Left colon (tissue), 2 donors: ENCODE measurements around the gene FAM120A. TPM values are rescaled to one million over a fixed set of nuclear protein-coding genes. Genes with fewer than 3 reads are reported as not detected.

Experiments used
- ATAC-seq: fragments of 200-7000 bp; cut with Tn5 transposase; one replicate; pipeline ENCODE4 v1.9.1; 2020; ENCODE audit warnings: mild to moderate bottlenecking, moderate library complexity
- DNase-seq, 2 donors: peaks; one replicate each; pipeline ENCODE4 v3.0.0-alpha.2; 2020
- intact Hi-C, 2 donors: fragments of 100-400 bp; cut with DNase I in 1 of 2; cut with micrococcal nuclease in 1 of 2; formaldehyde crosslinking; loops; one replicate each; pipeline versions ENCODE4 v1.11.2 to v1.14.0; 2022; cut with DNase I, micrococcal nuclease
- total RNA-seq, 2 donors: library from RNA; stranded (reverse); fragmentation: NEBNext Ultra II Directional; extraction: Animal tissue kit (Norgen Biotek cat#: 25700); gene quantifications; one replicate each; pipeline ENCODE4 v1.2.1, GENCODE V29; 2021
- donor health status: DM: no; HTN: no; CAD: no.
- donor health status: DM: yes; HTN: yes; CAD: no.

Gene FAM120A
- total RNA-seq, 2 donors from 2014 or later = 179 to 214 TPM

DNA sequence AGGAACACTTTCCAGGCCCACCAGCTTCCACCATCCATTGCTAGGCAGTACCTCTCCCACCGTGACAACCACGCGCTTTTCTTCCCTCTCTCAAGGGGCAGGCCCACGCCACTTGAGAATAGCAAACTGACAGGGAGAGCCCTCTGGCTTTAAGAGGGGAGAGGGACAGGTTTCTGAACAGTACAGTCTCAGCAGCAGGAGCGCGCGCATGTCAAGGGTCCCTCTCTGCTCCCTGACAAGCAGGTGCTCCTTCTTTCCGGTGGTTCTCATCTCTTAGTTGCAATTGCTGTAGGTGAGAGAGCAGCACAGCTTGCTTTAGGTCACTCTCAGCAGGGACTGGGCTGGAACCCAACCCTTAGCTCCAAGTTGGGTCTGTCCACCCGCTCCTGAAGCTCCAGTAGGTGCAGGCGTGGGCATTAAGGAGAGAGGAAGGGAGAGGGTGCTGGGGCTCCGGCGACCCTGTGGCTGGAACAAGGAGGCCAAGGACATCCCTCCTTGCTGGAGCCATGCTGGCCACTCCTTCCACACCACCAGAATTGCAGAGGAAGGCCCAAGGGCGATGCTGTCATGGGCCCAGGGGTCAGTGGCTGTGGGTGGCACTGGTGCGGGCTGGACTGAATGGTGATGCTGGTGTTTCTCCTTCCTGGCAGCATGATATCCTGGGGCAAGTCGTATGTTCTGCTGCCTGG, 115.9 kb downstream of the FAM120A start:
- ATAC-seq (peak; percentile 7), DNase-seq (peak in 1 of 2 donors; percentile 34)
- intact Hi-C loops = loop anchor here in 1 of 2 donors (5.0 kb wide), 1 partner anchor 115 kb away; the partner anchor contains the start of genes FAM120A and FAM120AOS

DNA sequence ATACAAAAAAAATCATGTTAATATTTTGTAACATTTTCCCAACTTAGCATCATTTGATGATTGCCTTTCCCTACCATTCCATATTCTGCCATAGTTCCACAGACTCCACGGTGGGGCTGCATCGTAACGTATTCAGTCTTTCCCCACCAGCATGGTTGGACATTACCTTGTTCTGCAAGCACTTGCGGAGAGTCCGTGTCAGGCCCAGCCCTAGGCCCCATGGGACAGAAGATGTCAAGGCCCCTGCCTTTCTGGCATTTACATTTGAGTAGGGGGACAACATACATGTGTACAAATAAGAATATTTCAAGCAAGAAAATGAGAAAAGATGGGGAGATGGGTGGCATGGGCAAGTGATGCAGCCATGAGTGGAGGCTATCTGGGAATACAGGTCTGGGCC, 116.7 kb downstream of the FAM120A start:
- ATAC-seq (no peak), DNase-seq (no peak)
- intact Hi-C loops = loop anchor here in 1 of 2 donors (5.0 kb wide), 1 partner anchor 116 kb away; the partner anchor contains the start of genes FAM120A and FAM120AOS

DNA sequence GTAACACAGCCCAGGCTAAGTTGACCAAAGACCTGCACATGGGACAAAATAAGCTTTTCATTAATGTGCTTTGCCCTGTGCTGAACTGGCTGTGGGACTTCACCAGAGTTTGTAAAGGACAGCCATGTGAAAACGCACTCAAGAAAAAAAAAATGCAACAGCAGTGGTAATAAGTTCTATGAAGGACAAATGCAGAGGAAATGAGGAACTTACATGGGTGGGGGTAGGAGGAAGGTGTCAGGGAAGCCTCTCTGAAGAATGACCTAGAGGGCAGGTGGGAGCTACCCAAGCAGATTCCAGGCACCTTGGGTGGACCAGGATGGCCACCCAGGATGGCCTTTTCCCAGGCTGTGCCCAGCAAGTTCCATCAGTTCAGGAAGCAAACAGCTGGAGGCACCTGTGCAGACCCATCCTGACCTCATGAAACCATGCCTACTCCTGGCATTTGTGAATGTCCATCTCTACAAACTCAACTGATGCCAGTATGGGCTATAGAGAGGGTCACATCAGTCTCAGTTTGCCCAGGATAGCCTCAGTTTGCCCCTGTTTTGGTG, 118.2 kb downstream of the FAM120A start:
- ATAC-seq = no peak
- DNase-seq = no peak
- intact Hi-C loops = loop anchor here in 1 of 2 donors (5.0 kb wide), 1 partner anchor 117 kb away; the partner anchor contains the start of genes FAM120A and FAM120AOS

DNA sequence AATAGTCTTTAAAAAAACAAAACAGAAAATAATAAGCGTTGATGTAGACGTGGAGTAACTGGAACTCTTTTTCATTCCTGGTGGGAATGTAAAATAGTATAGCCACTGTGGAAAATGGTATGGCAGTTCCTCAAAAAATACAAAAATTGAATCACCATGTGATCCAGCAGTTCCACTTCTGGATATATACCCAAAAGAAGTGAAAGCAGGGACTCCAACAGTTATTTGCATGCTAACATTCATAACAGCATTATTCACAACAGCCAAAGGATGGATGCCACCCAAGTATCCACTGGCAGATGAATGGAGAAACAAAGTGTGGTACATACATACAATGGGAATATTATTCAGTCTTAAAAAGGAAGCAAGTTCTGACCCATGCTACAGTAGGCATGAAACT, 120.7 kb downstream of the FAM120A start:
- no peak for DNase-seq
- no peak for ATAC-seq
- intact Hi-C loops = no loop called here

- no peak for ATAC-seq
Observed at GRCh38 chr9:93572636-93573515, 121.4 kb downstream of the FAM120A start.

DNA sequence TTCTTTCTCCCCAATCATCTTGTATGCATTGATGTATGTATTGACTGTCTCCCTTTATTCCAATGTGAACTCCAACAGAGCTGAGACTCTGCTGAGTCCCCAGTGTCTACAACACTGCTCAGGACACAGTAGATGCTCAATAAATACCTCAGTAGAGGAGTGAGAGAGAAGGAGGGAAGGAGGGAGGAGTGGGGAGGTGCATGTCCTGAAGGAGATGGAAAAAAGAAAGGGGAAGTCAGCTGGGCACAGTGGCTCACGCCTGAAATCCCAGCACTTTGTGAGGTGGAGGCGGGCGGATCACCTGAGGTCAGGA, 122.0 kb downstream of the FAM120A start:
- intact Hi-C loops = no loop called here
- ATAC-seq (no peak), DNase-seq (no peak)

More at GRCh38 chr9:93572636-93573515, 121.4 kb downstream of the FAM120A start:
- DNase-seq = no peak
- intact Hi-C loops = no loop called here

GRCh38 chr9:93574091-93574899, 122.8 kb downstream of the FAM120A start:
- DNase-seq (no peak), ATAC-seq (no peak)
- intact Hi-C loops = no loop called here

DNA sequence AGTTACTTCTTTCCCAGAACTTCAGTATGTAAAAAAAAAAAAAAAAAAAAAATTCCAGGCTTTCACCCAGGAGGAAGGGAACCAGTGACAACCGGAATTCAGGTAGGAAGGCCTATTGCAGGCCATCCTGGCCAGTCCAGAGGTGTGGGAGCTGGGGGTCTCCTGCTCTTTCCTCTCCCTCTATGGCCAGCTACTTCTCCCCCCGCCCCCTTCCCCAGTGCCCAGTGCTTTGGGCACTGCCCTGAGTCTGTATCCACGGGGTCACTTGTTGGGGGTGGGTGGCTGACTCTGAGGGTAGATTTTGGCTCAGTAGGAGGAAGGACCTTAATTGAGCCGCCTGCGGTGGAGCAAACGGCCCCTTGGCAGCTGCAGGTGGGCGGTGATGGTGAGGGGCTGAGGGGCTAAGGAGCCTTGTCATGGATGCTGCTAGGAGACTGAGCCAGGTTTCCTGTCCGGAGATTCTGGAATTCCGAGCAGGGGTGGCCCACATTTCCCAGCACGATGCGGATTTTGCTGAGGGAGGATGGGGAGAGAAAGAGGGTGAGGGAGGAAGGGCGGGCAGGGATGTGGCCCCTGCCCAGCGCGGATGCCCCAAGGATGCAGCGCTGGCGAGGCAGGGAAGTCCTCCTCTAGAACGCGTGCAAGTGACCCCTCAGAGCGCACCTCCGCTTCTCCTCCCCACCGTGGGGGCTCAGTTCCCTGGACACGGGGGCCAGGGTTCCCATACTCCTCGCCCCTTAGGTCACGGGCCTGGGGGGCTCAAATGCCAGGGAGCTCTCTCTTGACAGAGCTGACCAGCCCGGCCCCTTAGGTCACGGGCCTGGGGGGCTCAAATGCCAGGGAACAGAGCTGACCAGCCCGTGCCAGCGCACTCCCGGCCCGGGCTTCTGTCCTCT, 123.7 kb downstream of the FAM120A start:
- ATAC-seq (no peak), DNase-seq (no peak)
- intact Hi-C loops = no loop called here

- ATAC-seq = peak; percentile 40
- intact Hi-C loops = no loop called here
- DNase-seq = peak in 1 of 2 donors; percentile 70
Observed at GRCh38 chr9:93575796-93576257, 124.3 kb downstream of the FAM120A start.

- DNase-seq = no peak
- intact Hi-C loops = no loop called here
- peak; percentile 51 for ATAC-seq
Observed at GRCh38 chr9:93576258-93577077, 125.0 kb downstream of the FAM120A start, which contains the start of gene PHF2. PHF2 (plus strand) TSS chr9:93576584; CDS start chr9:93576774, 190 bp downstream.

GRCh38 chr9:93577078-93577974, 125.8 kb downstream of the FAM120A start:
- ATAC-seq (peak; percentile 31), DNase-seq (peak; percentile 39 to 57)
- intact Hi-C loops = no loop called here

GRCh38 chr9:93577975-93578682, 126.6 kb downstream of the FAM120A start:
- DNase-seq = peak in 1 of 2 donors; percentile 30
- intact Hi-C loops = no loop called here
- no peak for ATAC-seq

DNA sequence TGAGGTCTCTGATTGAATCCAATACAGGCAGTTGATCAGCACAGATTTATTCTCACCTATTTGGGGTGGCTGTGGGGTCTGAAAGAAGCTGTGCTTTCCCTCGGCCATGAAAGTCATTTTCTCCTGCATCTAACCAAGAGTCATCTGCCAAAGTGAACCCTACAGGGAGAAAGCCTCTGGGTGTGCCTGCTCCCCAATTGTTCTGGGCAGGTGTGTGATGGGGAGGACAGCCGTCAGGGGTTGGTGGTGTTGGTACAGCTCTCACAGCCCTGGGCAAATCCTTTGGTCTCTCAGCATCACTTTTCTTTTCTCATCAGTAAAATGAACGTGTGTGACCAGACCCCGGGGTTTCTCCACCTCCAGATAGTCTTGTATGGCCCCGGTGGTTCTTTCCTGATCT, 127.4 kb downstream of the FAM120A start:
- DNase-seq (no peak), ATAC-seq (no peak)
- intact Hi-C loops = no loop called here

DNA sequence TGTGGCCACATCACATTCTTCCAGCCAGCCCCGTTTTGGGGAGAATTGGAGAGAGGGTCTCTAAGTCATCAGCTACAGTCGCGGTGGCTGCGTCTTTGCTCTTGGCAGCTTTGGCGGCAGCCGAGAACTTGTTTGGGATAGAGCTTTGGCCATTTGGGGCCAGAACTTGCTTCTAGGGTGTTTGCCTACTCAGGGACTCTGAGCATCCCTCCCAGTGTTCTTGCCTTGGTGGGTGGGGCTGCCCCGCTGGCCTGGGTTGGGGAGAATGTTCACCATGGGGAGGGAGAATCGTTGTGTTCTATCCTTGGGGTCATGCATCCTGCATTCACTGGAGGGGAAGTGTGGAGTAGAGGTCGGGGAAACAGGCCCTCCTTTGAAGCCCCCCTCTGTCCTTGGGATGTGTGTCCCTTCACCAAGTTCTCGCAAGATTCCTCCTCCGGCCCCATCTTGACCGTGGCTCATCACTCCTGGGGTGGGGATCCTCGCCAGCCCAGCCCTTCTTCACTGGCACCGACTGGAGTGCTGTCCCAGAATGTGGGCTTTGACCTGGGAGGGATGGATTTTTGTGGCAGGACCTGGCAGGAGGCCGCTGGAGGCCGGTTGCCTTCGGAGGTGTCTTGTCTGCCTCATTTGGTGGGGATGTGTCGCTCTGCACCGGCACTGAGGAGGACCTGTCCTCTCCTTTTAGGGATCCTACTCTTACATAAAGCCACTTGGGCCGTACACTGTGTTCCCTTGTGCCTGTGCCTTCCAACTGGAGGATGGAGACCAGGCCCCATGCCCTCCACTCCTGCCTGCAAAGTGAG, 128.4 kb downstream of the FAM120A start:
- ATAC-seq (no peak), DNase-seq (peak in 1 of 2 donors; percentile 24)
- intact Hi-C loops = no loop called here
